Activated B cell treated with CpG ODN at 0.5 μM for 24 hours (primary cell): Measurements from ENCODE around the gene NEK10. TPM values are rescaled to one million over a fixed set of nuclear protein-coding genes. Genes with fewer than 3 reads are reported as not detected.

Source experiments
- ATAC-seq: fragments of 200-7000 bp; cut with Tn5 transposase; one replicate; pipeline ENCODE4 v1.10.0; 2021; ENCODE audit warnings: low read depth, mild to moderate bottlenecking, moderate library complexity
- CTCF ChIA-PET: fragments of 350-600 bp; sonication (Branson Sonifier 250); formaldehyde crosslinking; loops from one replicate; lab custom pipeline; 2021; ENCODE audit warnings: antibody characterized with exemption; lab: Charles Lee
- POLR2A ChIA-PET: fragments of 350-600 bp; sonication (Branson Sonifier 250); formaldehyde crosslinking; loops from one replicate; lab custom pipeline; 2021; ENCODE audit warnings: antibody characterized with exemption; lab: Charles Lee
- DNase-seq: peaks from one replicate; pipeline ENCODE4 v3.0.0; 2022
- H3K27ac Mint-ChIP-seq: one replicate; pipeline ENCODE4 v1.8.0; 2020; ENCODE audit warnings: mixed read lengths
- H3K27me3 Mint-ChIP-seq: one replicate; pipeline ENCODE4 v1.8.0; 2021; ENCODE audit warnings: mixed read lengths
- H3K36me3 Mint-ChIP-seq: one replicate; pipeline ENCODE4 v1.8.0; 2021; ENCODE audit warnings: low read depth, mixed read lengths
- H3K4me1 Mint-ChIP-seq: one replicate; pipeline ENCODE4 v1.8.0; 2021; ENCODE audit warnings: mixed read lengths
- H3K4me3 Mint-ChIP-seq: one replicate; pipeline ENCODE4 v1.8.0; 2020; ENCODE audit warnings: mild to moderate bottlenecking, mixed read lengths
- H3K9me3 Mint-ChIP-seq: one replicate; pipeline ENCODE4 v1.8.0; 2020; ENCODE audit warnings: mixed read lengths
- CTCF ChIP-seq: fragments of 200-600 bp; IDR thresholded peaks from one replicate; pipeline ENCODE4 v1.8.0; 2022; ENCODE audit warnings: antibody characterized with exemption, mild to moderate bottlenecking
- intact Hi-C: fragments of 100-400 bp; cut with micrococcal nuclease; formaldehyde crosslinking; loops from one replicate; pipeline ENCODE4 v1.15.1; 2024
- total RNA-seq: library from RNA; stranded (reverse); gene quantifications from 2 replicates; pipeline ENCODE4 v1.2.3, GENCODE V29; 2022

The NEK10 gene
- total RNA-seq, 1 donor from 2014 or later: 0.84 TPM

GRCh38 chr3:27080258-27080525 lies 289.0 kb downstream of the NEK10 start:
- Mint-ChIP-seq H3K4me1 (no peaks in the 10 kb centered on the region), H3K36me3 (no peaks in the 10 kb centered on the region), H3K4me3 (no peak overlapping the region), H3K9me3 (no peaks in the 10 kb centered on the region), H3K27ac (no peak overlapping the region), H3K27me3 (no peaks in the 10 kb centered on the region)
- ChIA-PET CTCF (no interaction called here), POLR2A (no interaction called here)
- ATAC-seq: no peak
- TF ChIP-seq CTCF: no peak
- no peak for DNase-seq
- intact Hi-C loops: no loop called here

GRCh38 chr3:27079427-27080257 lies 289.5 kb downstream of the NEK10 start:
- ChIA-PET POLR2A (no interaction called here), CTCF (no interaction called here)
- H3K36me3 Mint-ChIP-seq: no peaks in the 10 kb centered on the region
- H3K27me3 Mint-ChIP-seq: no peaks in the 10 kb centered on the region
- H3K4me3 Mint-ChIP-seq: no peak overlapping the region
- H3K4me1 Mint-ChIP-seq: no peaks in the 10 kb centered on the region
- intact Hi-C loops: no loop called here
- H3K9me3 Mint-ChIP-seq: no peaks in the 10 kb centered on the region
- ATAC-seq (no peak), DNase-seq (no peak)
- TF ChIP-seq CTCF: no peak
- no peak overlapping the region for H3K27ac Mint-ChIP-seq

GRCh38 chr3:27078246-27078913 lies 290.8 kb downstream of the NEK10 start:
- Mint-ChIP-seq H3K36me3 (no peaks in the 10 kb centered on the region), H3K9me3 (no peaks in the 10 kb centered on the region), H3K4me1 (no peaks in the 10 kb centered on the region), H3K4me3 (no peak overlapping the region), H3K27me3 (no peaks in the 10 kb centered on the region), H3K27ac (no peak overlapping the region)
- ATAC-seq (no peak), DNase-seq (no peak)
- CTCF ChIA-PET: no interaction called here
- intact Hi-C loops: no loop called here
- no peak for TF ChIP-seq CTCF
- POLR2A ChIA-PET: no interaction called here

GRCh38 chr3:27076815-27077630 lies 292.2 kb downstream of the NEK10 start:
- DNase-seq (no peak), ATAC-seq (no peak)
- Mint-ChIP-seq H3K27me3 (no peaks in the 10 kb centered on the region), H3K27ac (no peak overlapping the region), H3K4me3 (no peak overlapping the region), H3K4me1 (no peaks in the 10 kb centered on the region), H3K9me3 (no peaks in the 10 kb centered on the region), H3K36me3 (no peaks in the 10 kb centered on the region)
- TF ChIP-seq CTCF: no peak
- ChIA-PET POLR2A (no interaction called here), CTCF (no interaction called here)
- intact Hi-C loops: no loop called here

- ATAC-seq (no peak), DNase-seq (no peak)
- no peaks in the 10 kb centered on the region for H3K27me3 Mint-ChIP-seq
- TF ChIP-seq CTCF: no peak
- intact Hi-C loops: no loop called here
- CTCF ChIA-PET: no interaction called here
- no peaks in the 10 kb centered on the region for H3K9me3 Mint-ChIP-seq
- H3K36me3 Mint-ChIP-seq: no peaks in the 10 kb centered on the region
- no peak overlapping the region for H3K27ac Mint-ChIP-seq
- POLR2A ChIA-PET: no interaction called here
- H3K4me1 Mint-ChIP-seq: no peaks in the 10 kb centered on the region
- no peak overlapping the region for H3K4me3 Mint-ChIP-seq
Measured at GRCh38 chr3:27074914-27075313, 294.3 kb downstream of the NEK10 start.
